ENCODE results near the gene KCTD13.

GRCh38 chr16:29908719-29909220, 17.3 kb downstream of the KCTD13 start:
- TF ChIP-seq CEBPB (IDR thresholded peaks at IDR 0.05; ENCODE audit: low read depth) (no peak), EZH2phosphoT487 (IDR thresholded peaks at IDR 0.05; ENCODE audit: borderline replicate concordance) (no peak), ZNF274 (IDR thresholded peaks at IDR 0.05; ENCODE audit: low read depth, low read length) (no peak), CTCF (IDR thresholded peaks at IDR 0.05 in 2 of 3, conservative IDR thresholded peaks at IDR 0.05 in 1 of 3; ENCODE audit: borderline replicate concordance in 1 of 3, insufficient read depth in 1 of 3, low read depth in 2 of 3, low read length in 2 of 3) (no peak), POLR2A (IDR thresholded peaks at IDR 0.05; ENCODE audit: borderline replicate concordance, extremely low read depth, insufficient read depth, insufficient read length) (no peak), EGR1 (IDR thresholded peaks at IDR 0.05; ENCODE audit: low read depth) (no peak), ZFX (IDR thresholded peaks at IDR 0.05) (no peak), MAX (IDR thresholded peaks at IDR 0.05) (no peak), SIN3A (IDR thresholded peaks at IDR 0.05; ENCODE audit: low read depth) (no peak), YY1 (IDR thresholded peaks at IDR 0.05; ENCODE audit: extremely low read depth, insufficient replicate concordance, low read depth, low read length) (no peak), SRF (IDR thresholded peaks at IDR 0.05; ENCODE audit: low read depth) (no peak), REST (IDR thresholded peaks at IDR 0.05; ENCODE audit: low read depth) (no peak), FOSL1 (IDR thresholded peaks at IDR 0.05; ENCODE audit: low read depth) (no peak)

Measured in HCT116 (cell line).